PFSK-1 (cell line): ENCODE data around the gene CTNNBL1.

ENCODE experiments used
- FOXP2 ChIP-seq: optimal IDR thresholded peaks from 2 replicates; pipeline ENCODE3; 2011; ENCODE audit warnings: borderline replicate concordance, control low read depth, inconsistent platforms; ENCODE audit not compliant: insufficient read depth; ENCODE audit errors: extremely low read length, extremely low read depth
- POLR2AphosphoS5 ChIP-seq: IDR thresholded peaks from 2 replicates; pipeline ENCODE4 v1.6.1; 2012; ENCODE audit warnings: low read depth, mild to moderate bottlenecking, control low read depth, low read length, moderate library complexity
- SIN3A ChIP-seq: IDR thresholded peaks from 2 replicates; pipeline ENCODE4 v1.6.1; 2012; ENCODE audit warnings: mild to moderate bottlenecking, low read length, moderate library complexity, borderline replicate concordance; ENCODE audit not compliant: insufficient read depth
- TAF1 ChIP-seq: IDR thresholded peaks from 2 replicates; pipeline ENCODE4 v1.6.1; 2012; ENCODE audit warnings: low read length, control low read depth, borderline replicate concordance; ENCODE audit not compliant: insufficient read depth
- TF ChIP-seq, protein P1 (sequence below), 2 experiments: IDR thresholded peaks; 2 replicates each; pipeline versions ENCODE4 v1.6.1 to v1.8.0; 2011 to 2012; ENCODE audit warnings: low read depth in 2 of 2, low read length in 2 of 2, control low read depth in 1 of 2, inconsistent platforms in 1 of 2, mild to moderate bottlenecking in 1 of 2, moderate library complexity in 1 of 2; ENCODE audit not compliant: insufficient read depth in 1 of 2

CTNNBL1 gene

DNA sequence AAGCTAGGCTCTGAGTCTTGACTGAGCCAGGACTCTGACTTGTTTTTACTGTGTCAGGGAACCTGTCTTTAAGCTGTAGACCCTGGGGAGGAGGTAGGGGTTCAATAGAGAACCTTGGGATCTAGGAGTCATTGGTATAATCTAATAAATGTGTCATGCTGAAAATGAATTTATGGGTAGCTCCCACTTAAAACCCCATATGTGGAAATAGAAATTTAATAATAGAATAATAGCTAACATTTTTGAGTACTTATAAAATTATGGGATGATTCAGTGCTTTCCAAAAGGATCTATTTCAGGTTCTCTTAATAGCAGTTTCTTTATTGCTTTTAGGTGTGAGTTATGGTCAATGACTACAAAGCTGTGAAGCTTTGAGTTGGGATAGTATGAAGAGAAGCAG, 41.7 kb downstream of the CTNNBL1 start:
- TF ChIP-seq SIN3A (no peak), TAF1 (no peak), FOXP2 (no peak), POLR2AphosphoS5 (no peak)
- TF ChIP-seq, protein P1, sequence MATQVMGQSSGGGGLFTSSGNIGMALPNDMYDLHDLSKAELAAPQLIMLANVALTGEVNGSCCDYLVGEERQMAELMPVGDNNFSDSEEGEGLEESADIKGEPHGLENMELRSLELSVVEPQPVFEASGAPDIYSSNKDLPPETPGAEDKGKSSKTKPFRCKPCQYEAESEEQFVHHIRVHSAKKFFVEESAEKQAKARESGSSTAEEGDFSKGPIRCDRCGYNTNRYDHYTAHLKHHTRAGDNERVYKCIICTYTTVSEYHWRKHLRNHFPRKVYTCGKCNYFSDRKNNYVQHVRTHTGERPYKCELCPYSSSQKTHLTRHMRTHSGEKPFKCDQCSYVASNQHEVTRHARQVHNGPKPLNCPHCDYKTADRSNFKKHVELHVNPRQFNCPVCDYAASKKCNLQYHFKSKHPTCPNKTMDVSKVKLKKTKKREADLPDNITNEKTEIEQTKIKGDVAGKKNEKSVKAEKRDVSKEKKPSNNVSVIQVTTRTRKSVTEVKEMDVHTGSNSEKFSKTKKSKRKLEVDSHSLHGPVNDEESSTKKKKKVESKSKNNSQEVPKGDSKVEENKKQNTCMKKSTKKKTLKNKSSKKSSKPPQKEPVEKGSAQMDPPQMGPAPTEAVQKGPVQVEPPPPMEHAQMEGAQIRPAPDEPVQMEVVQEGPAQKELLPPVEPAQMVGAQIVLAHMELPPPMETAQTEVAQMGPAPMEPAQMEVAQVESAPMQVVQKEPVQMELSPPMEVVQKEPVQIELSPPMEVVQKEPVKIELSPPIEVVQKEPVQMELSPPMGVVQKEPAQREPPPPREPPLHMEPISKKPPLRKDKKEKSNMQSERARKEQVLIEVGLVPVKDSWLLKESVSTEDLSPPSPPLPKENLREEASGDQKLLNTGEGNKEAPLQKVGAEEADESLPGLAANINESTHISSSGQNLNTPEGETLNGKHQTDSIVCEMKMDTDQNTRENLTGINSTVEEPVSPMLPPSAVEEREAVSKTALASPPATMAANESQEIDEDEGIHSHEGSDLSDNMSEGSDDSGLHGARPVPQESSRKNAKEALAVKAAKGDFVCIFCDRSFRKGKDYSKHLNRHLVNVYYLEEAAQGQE (IDR thresholded peaks at IDR 0.05; ENCODE audit: insufficient read depth in 1 of 2, low read depth in 2 of 2, low read length in 2 of 2) = no peak

DNA sequence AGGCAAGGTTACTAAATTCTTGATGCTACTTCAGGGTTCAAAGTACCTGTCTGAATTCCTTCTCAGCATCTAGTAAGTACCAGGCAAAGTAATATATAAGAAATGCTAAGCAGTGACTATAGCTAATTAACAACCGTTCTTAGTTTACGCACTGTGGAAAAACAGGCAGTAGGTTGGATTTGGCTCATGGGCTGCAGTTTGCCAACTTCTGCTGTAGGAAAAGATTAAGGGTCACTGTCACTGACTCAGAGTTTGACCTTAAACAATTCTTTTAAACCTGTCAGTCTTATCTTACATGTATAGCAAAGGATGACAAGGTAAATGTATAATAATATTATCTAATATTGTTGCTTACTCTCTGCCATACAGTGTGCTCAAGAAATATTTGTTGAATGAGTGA, 42.3 kb downstream of the CTNNBL1 start:
- TF ChIP-seq, protein P1 (IDR thresholded peaks at IDR 0.05; ENCODE audit: insufficient read depth in 1 of 2, low read depth in 2 of 2, low read length in 2 of 2) = no peak
- TF ChIP-seq FOXP2 (no peak), POLR2AphosphoS5 (no peak), SIN3A (no peak), TAF1 (no peak)

DNA sequence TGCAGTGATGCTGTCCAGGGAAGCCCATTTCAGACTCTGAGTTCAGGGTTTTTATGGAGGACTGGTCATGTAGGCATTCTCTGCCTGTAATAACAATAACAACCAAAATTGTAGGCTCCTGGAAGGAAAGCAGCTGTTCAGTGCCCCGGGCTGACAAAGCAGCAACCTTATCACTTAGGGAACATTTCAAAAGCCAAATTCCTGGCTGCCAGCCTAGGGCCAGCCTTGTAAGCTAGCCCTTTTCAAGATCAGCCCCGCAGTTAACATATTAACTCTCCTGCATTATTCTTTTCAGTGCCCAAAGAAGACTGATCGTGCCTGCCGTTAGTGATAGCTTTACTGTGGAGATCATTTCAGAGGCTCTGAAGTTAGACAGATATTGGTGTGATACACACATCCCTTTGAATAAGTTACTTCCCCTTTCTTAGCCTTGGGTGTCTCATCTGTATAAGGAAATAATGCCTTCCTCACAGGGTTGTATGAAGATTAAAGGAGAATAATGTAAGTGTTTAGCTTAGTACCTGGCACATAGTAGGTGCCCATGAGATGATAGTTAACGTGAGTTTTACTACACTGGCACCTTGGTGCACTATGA, 44.1 kb downstream of the CTNNBL1 start:
- TF ChIP-seq TAF1 (no peak), POLR2AphosphoS5 (no peak), FOXP2 (no peak), SIN3A (no peak)
- TF ChIP-seq, protein P1 (IDR thresholded peaks at IDR 0.05; ENCODE audit: insufficient read depth in 1 of 2, low read depth in 2 of 2, low read length in 2 of 2) = no peak

DNA sequence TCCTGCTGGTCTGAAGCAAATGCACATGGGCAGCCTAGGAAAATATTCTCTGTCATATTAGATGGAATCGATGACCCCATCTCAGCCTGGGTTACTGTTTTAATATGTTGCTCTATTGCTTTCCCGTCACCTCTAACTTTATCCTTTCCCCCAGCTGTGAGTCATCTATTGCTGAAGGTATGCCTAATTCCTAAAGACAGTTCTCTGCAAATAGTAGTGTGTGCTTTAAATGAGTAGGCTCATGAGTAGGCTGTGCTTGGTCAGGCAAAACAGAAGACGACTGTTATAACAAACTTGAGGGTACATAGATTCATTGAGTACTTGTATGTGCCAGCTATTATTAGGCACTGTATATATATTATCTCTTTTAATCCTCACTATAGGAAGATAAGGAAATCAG, 47.2 kb downstream of the CTNNBL1 start:
- TF ChIP-seq TAF1 = no peak
- no peak for TF ChIP-seq SIN3A
- TF ChIP-seq, protein P1 (IDR thresholded peaks at IDR 0.05; ENCODE audit: insufficient read depth in 1 of 2, low read depth in 2 of 2, low read length in 2 of 2) = no peak
- TF ChIP-seq FOXP2 = no peak
- TF ChIP-seq POLR2AphosphoS5 = no peak
